Naive thymus-derived CD4-positive, alpha-beta T cell (primary cell): ENCODE measurements around the gene TMEM184A. TPM values are rescaled to one million over a fixed set of nuclear protein-coding genes. Genes with fewer than 3 reads are reported as not detected.

ENCODE experiments used
- ATAC-seq: fragments of 150-1000 bp; cut with Tn5 transposase; 2 replicates; pipeline ENCODE4 v1.10.0; 2021; ENCODE audit warnings: mild to moderate bottlenecking, moderate library complexity
- CTCF ChIA-PET: fragments of 350-600 bp; sonication (Branson Sonifier 250); formaldehyde crosslinking; loops from one replicate; lab custom pipeline; 2021; ENCODE audit warnings: antibody characterized with exemption; lab: Charles Lee
- POLR2A ChIA-PET: fragments of 350-600 bp; sonication (Branson Sonifier 250); formaldehyde crosslinking; loops from one replicate; lab custom pipeline; 2021; ENCODE audit warnings: antibody characterized with exemption, inconsistent platforms; lab: Charles Lee
- DNase-seq, 9 donors: peaks; one replicate each; pipeline versions ENCODE4 v3.0.0 to v3.0.0-alpha.2; 2020 to 2022; ENCODE audit warnings: mixed read lengths in 1 of 9
- H3K27ac ChIP-seq: one replicate; pipeline ENCODE4 v1.7.0; 2013; ENCODE audit warnings: mild to moderate bottlenecking, low read depth, low read length, moderate library complexity
- H3K27me3 ChIP-seq, 2 donors: one replicate each; pipeline ENCODE4 v1.7.0; 2013; ENCODE audit warnings: low read length in 2 of 2, mild to moderate bottlenecking in 2 of 2, moderate library complexity in 2 of 2; ENCODE audit not compliant: control insufficient read depth in 2 of 2, insufficient read depth in 2 of 2
- H3K36me3 ChIP-seq, 3 experiments: 1 replicate in 2 of 3; 2 replicates in 1 of 3; pipeline ENCODE4 v1.7.0; 2013; ENCODE audit warnings: low read length in 3 of 3, mild to moderate bottlenecking in 3 of 3, moderate library complexity in 1 of 3; ENCODE audit not compliant: insufficient read depth in 3 of 3, control insufficient read depth in 2 of 3
- H3K4me1 ChIP-seq, 2 donors: one replicate each; pipeline ENCODE4 v1.7.0; 2013; ENCODE audit warnings: low read length in 2 of 2, mild to moderate bottlenecking in 2 of 2, moderate library complexity in 1 of 2; ENCODE audit not compliant: control insufficient read depth in 2 of 2, insufficient read depth in 2 of 2
- H3K4me3 ChIP-seq: 2 replicates; pipeline ENCODE4 v1.7.0; 2013; ENCODE audit warnings: mild to moderate bottlenecking, low read length
- H3K9me3 ChIP-seq, 3 experiments: 1 replicate in 2 of 3; 2 replicates in 1 of 3; pipeline ENCODE4 v1.7.0; 2013; ENCODE audit warnings: low read length in 3 of 3; ENCODE audit not compliant: control insufficient read depth in 2 of 3
- H3K27ac Mint-ChIP-seq, 9 donors: one replicate each; pipeline ENCODE4 v1.8.0; 2020 to 2022; ENCODE audit warnings: mixed read lengths in 9 of 9, mild to moderate bottlenecking in 8 of 9, moderate library complexity in 5 of 9, inconsistent platforms in 2 of 9
- H3K27me3 Mint-ChIP-seq, 5 donors: one replicate each; pipeline ENCODE4 v1.8.0; 2021 to 2022; ENCODE audit warnings: mixed read lengths in 5 of 5, mild to moderate bottlenecking in 1 of 5
- H3K36me3 Mint-ChIP-seq, 5 donors: one replicate each; pipeline ENCODE4 v1.8.0; 2020 to 2022; ENCODE audit warnings: mixed read lengths in 5 of 5, mild to moderate bottlenecking in 3 of 5, inconsistent platforms in 1 of 5
- H3K4me1 Mint-ChIP-seq, 7 donors: one replicate each; pipeline ENCODE4 v1.8.0; 2020 to 2022; ENCODE audit warnings: mixed read lengths in 7 of 7, mild to moderate bottlenecking in 3 of 7, inconsistent platforms in 1 of 7
- H3K4me3 Mint-ChIP-seq, 10 donors: one replicate each; pipeline ENCODE4 v1.8.0; 2020 to 2022; ENCODE audit warnings: mild to moderate bottlenecking in 10 of 10, mixed read lengths in 10 of 10, moderate library complexity in 6 of 10, inconsistent platforms in 2 of 10
- H3K9me3 Mint-ChIP-seq, 11 donors: one replicate each; pipeline ENCODE4 v1.8.0; 2020 to 2022; ENCODE audit warnings: mixed read lengths in 11 of 11, mild to moderate bottlenecking in 4 of 11, inconsistent platforms in 1 of 11, moderate library complexity in 1 of 11
- intact Hi-C, 2 donors: fragments of 100-400 bp; cut with micrococcal nuclease; formaldehyde crosslinking; loops; one replicate each; pipeline ENCODE4 v1.15.1; 2023
- polyA plus RNA-seq, 2 donors: library from polyadenylated mRNA; unstranded; fragments of 300-500 nt; fragmentation: Illumina TruSeq; gene quantifications; one replicate each; pipeline ENCODE4 v1.2.3, GENCODE V29; 2021
- total RNA-seq, 6 experiments: library from RNA in 5 of 6; stranded (reverse) in 5 of 6; gene quantifications; 1 replicate in 5 of 6; 2 replicates in 1 of 6; pipeline ENCODE4 v1.2.3 and lab custom pipeline; 2021 to 2026

TMEM184A gene
- total and polyA plus RNA-seq, 7 experiments from 2014 or later = 0.05 to 0.06 TPM; not detected in 5

GRCh38 chr7:1530946-1531262 is 25.1 kb downstream of the TMEM184A start:
- Histone ChIP-seq H3K27ac (peak overlapping the region; percentile 90), H3K4me3 (no peak overlapping the region)
- POLR2A ChIA-PET = interaction anchor here (1.8 to 2.1 kb wide), 2 partner anchors 17 to 25 kb away, joined by 5 to 12 read pairs; no protein-coding TSS in a partner anchor

GRCh38 chr7:1529383-1530116 is 26.5 kb downstream of the TMEM184A start:
- no peak for ATAC-seq
- H3K27ac ChIP-seq = no peak overlapping the region
- no peak for DNase-seq
- peaks cover 15 to 33% (median 18%) of the 10 kb centered on the region in 7 donors for H3K4me1 Mint-ChIP-seq
- H3K27ac Mint-ChIP-seq = peak overlapping the region; percentile 15 to 88 (median 71)
- POLR2A ChIA-PET = interaction anchor here (0.7 to 1.2 kb wide), 7 partner anchors 11 to 41 kb away, joined by 3 to 5 read pairs (median 3); no protein-coding TSS in a partner anchor
- no peaks in the 10 kb centered on the region for H3K36me3 Mint-ChIP-seq
- intact Hi-C loops = loop anchor here (1.0 to 10.0 kb wide), 5 partner anchors 16 to 1025 kb away; partner anchors contain the start of genes BRAT1 (in 1 of the 2), EIF3B (in 1 of the 2), GPR146 (in 1 of the 2) and IQCE (in 1 of the 2)
- H3K4me3 ChIP-seq = no peak overlapping the region
- peak overlapping the region in 9 of 10 donors; percentile 52 to 81 (median 69) for H3K4me3 Mint-ChIP-seq
- peaks cover 0 to 6% (median 0%) of the 10 kb centered on the region in 3 experiments for H3K36me3 ChIP-seq
- peaks cover 0 to 4% (median 0%) of the 10 kb centered on the region in 11 donors for H3K9me3 Mint-ChIP-seq
- H3K4me1 ChIP-seq = peaks cover 7 to 10% of the 10 kb centered on the region in 2 donors
- CTCF ChIA-PET = interaction anchor here (0.6 to 1.4 kb wide), 2 partner anchors 23 to 1192 kb away, joined by 4 read pairs; no protein-coding TSS in a partner anchor
- no peaks in the 10 kb centered on the region for H3K27me3 ChIP-seq
- H3K9me3 ChIP-seq = no peaks in the 10 kb centered on the region
- H3K27me3 Mint-ChIP-seq = peaks cover 0 to 18% (median 4%) of the 10 kb centered on the region in 5 donors

More at GRCh38 chr7:1530946-1531262, 25.1 kb downstream of the TMEM184A start:
- Mint-ChIP-seq H3K4me1 (peaks cover 15 to 35% (median 18%) of the 10 kb centered on the region in 7 donors), H3K27me3 (peaks cover 0 to 12% (median 0%) of the 10 kb centered on the region in 5 donors), H3K4me3 (peak overlapping the region in 1 of 10 donors; percentile 93), H3K36me3 (no peaks in the 10 kb centered on the region), H3K27ac (no peak overlapping the region), H3K9me3 (peaks cover 0 to 4% (median 0%) of the 10 kb centered on the region in 11 donors)
- DNase-seq (no peak), ATAC-seq (peak; percentile 47)
- Histone ChIP-seq H3K27me3 (no peaks in the 10 kb centered on the region), H3K4me1 (peaks cover 7 to 10% of the 10 kb centered on the region in 2 donors), H3K36me3 (peaks cover 0 to 9% (median 0%) of the 10 kb centered on the region in 3 experiments), H3K9me3 (no peaks in the 10 kb centered on the region)
- CTCF ChIA-PET = interaction anchor here (1.4 kb wide), 1 partner anchor 25 kb away, joined by 4 read pairs; no protein-coding TSS in a partner anchor
- intact Hi-C loops = loop anchor here (1.0 to 10.0 kb wide), 6 partner anchors 18 to 1024 kb away; partner anchors contain the start of genes BRAT1 (in 1 of the 2), EIF3B (in 1 of the 2), GPR146 (in 1 of the 2) and IQCE (in 1 of the 2)

- DNase-seq (no peak), ATAC-seq (no peak)
- Mint-ChIP-seq H3K4me1 (peaks cover 0 to 8% (median under 1%) of the 10 kb centered on the region in 7 donors), H3K4me3 (no peak overlapping the region), H3K27ac (peak overlapping the region in 1 of 9 donors; percentile 9), H3K9me3 (peaks cover 0 to under 1% (median 0%) of the 10 kb centered on the region in 11 donors), H3K27me3 (peaks cover 0 to 15% (median 4%) of the 10 kb centered on the region in 5 donors), H3K36me3 (no peaks in the 10 kb centered on the region)
- H3K4me3 ChIP-seq = no peak overlapping the region
- no peaks in the 10 kb centered on the region for H3K27me3 ChIP-seq
- no peaks in the 10 kb centered on the region for H3K4me1 ChIP-seq
- intact Hi-C loops = loop anchor here in 1 of 2 donors (2.0 kb wide), 1 partner anchor 14 kb away; no protein-coding TSS in a partner anchor
- CTCF ChIA-PET = no interaction called here
- POLR2A ChIA-PET = interaction anchor here (0.9 kb wide), 1 partner anchor 21 kb away, joined by 3 read pairs; no protein-coding TSS in a partner anchor
- no peaks in the 10 kb centered on the region for H3K36me3 ChIP-seq
- H3K9me3 ChIP-seq = no peaks in the 10 kb centered on the region
- no peak overlapping the region for H3K27ac ChIP-seq
Observed at GRCh38 chr7:1526271-1526754, 29.7 kb downstream of the TMEM184A start.

DNA sequence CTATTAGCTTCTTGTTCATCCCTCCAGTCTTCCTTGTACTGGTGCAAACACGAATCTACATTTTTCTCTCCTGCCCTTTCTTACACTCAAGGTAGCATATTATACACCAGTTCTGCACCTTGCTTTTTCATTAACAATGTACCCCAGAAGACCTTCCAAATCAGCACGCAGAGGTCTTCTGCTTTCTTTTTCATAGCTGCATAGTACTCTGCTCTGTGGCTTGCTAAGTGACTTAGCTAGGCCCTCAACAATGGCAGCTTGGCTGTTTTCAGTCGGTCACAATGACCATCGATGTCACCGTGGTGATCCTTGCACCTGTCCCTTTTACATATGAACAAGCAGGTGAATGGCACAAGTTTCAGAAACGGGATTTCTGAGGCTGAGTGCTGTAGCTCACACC is 30.6 kb downstream of the TMEM184A start:
- Mint-ChIP-seq H3K27ac (peak overlapping the region in 1 of 9 donors; percentile 22), H3K9me3 (no peaks in the 10 kb centered on the region), H3K4me3 (no peak overlapping the region), H3K4me1 (peaks cover 0 to 8% (median 0%) of the 10 kb centered on the region in 7 donors), H3K36me3 (no peaks in the 10 kb centered on the region), H3K27me3 (peaks cover 0 to 15% (median 4%) of the 10 kb centered on the region in 5 donors)
- ChIA-PET POLR2A (interaction anchor here (0.9 to 1.4 kb wide), 2 partner anchors 19 to 20 kb away, joined by 3 to 5 read pairs; no protein-coding TSS in a partner anchor), CTCF (interaction anchor here (0.5 kb wide), 1 partner anchor 495 kb away, joined by 3 read pairs; no protein-coding TSS in a partner anchor)
- H3K4me3 ChIP-seq = no peak overlapping the region
- no peaks in the 10 kb centered on the region for H3K27me3 ChIP-seq
- H3K4me1 ChIP-seq = no peaks in the 10 kb centered on the region
- ATAC-seq = no peak
- no peak overlapping the region for H3K27ac ChIP-seq
- H3K9me3 ChIP-seq = no peaks in the 10 kb centered on the region
- intact Hi-C loops = no loop called here
- no peak for DNase-seq
- no peaks in the 10 kb centered on the region for H3K36me3 ChIP-seq

GRCh38 chr7:1523844-1524243 is 32.2 kb downstream of the TMEM184A start:
- Mint-ChIP-seq H3K4me3 (no peak overlapping the region), H3K27ac (no peak overlapping the region), H3K27me3 (peaks cover 0 to 15% (median 4%) of the 10 kb centered on the region in 5 donors), H3K4me1 (peaks cover 0 to 4% (median 0%) of the 10 kb centered on the region in 7 donors), H3K36me3 (peaks cover 0 to 5% (median 5%) of the 10 kb centered on the region in 5 donors), H3K9me3 (peaks cover 0 to 11% (median 4%) of the 10 kb centered on the region in 11 donors)
- DNase-seq (no peak), ATAC-seq (no peak)
- Histone ChIP-seq H3K9me3 (no peaks in the 10 kb centered on the region), H3K27ac (no peak overlapping the region), H3K4me1 (no peaks in the 10 kb centered on the region), H3K36me3 (no peaks in the 10 kb centered on the region), H3K27me3 (no peaks in the 10 kb centered on the region), H3K4me3 (no peak overlapping the region)
- CTCF ChIA-PET = no interaction called here
- intact Hi-C loops = no loop called here
- POLR2A ChIA-PET = interaction anchor here (1.4 kb wide), 1 partner anchor 18 kb away, joined by 5 read pairs; no protein-coding TSS in a partner anchor

- H3K4me3 Mint-ChIP-seq = no peak overlapping the region
- peaks cover 0 to 15% (median 4%) of the 10 kb centered on the region in 5 donors for H3K27me3 Mint-ChIP-seq
- CTCF ChIA-PET = no interaction called here
- Histone ChIP-seq H3K27me3 (no peaks in the 10 kb centered on the region), H3K27ac (no peak overlapping the region), H3K36me3 (no peaks in the 10 kb centered on the region), H3K4me1 (no peaks in the 10 kb centered on the region), H3K9me3 (no peaks in the 10 kb centered on the region), H3K4me3 (no peak overlapping the region)
- H3K9me3 Mint-ChIP-seq = peaks cover 0 to 12% (median 4%) of the 10 kb centered on the region in 11 donors
- H3K36me3 Mint-ChIP-seq = peaks cover 0 to 5% (median 5%) of the 10 kb centered on the region in 5 donors
- H3K27ac Mint-ChIP-seq = no peak overlapping the region
- H3K4me1 Mint-ChIP-seq = peaks cover 0 to 4% (median 0%) of the 10 kb centered on the region in 7 donors
- POLR2A ChIA-PET = no interaction called here
- intact Hi-C loops = no loop called here
- ATAC-seq (no peak), DNase-seq (no peak)
Observed at GRCh38 chr7:1523208-1523607, 32.8 kb downstream of the TMEM184A start.
